GM12874 (cell line): Measurements from ENCODE around the gene GCM1.

Experiments
- CTCF ChIP-seq: IDR thresholded peaks from 2 replicates; pipeline ENCODE4 v1.5.1; 2011; ENCODE audit warnings: low read depth, mild to moderate bottlenecking, control low read depth, low read length, moderate library complexity; ENCODE audit not compliant: insufficient read depth

The GCM1 gene

GRCh38 chr6:53086302-53086701 is 62.3 kb downstream of the GCM1 start:
- no peak for TF ChIP-seq CTCF

DNA sequence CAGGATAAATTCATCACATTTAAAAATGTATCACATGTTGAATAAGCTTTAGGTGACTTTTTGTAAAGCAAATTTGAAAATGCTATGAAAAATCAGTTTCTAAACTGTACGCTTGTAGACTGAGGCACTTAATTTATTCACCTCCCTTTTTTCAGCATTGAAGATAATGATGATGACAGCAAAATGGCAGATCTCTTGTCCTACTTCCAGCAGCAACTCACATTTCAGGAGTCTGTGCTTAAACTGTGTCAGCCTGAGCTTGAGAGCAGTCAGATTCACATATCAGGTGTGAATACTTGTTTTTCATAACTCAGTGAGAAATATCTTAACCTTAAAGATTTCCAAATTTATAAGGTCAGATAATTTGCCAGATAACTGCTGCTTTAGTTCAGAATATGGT is 67.8 kb downstream of the GCM1 start:
- no peak for TF ChIP-seq CTCF
